MV-4-11 (cell line): ENCODE measurements around the gene IFI6.
"Not testable (repeated sequence)": the region's sequence is repeated elsewhere in the genome, so short reads cannot be mapped to it uniquely, and the experiment has no call there.

Experiments
- DNase-seq: peaks from one replicate; lab custom pipeline; 2025; lab: John Stamatoyannopoulos, UW

Gene IFI6

DNA sequence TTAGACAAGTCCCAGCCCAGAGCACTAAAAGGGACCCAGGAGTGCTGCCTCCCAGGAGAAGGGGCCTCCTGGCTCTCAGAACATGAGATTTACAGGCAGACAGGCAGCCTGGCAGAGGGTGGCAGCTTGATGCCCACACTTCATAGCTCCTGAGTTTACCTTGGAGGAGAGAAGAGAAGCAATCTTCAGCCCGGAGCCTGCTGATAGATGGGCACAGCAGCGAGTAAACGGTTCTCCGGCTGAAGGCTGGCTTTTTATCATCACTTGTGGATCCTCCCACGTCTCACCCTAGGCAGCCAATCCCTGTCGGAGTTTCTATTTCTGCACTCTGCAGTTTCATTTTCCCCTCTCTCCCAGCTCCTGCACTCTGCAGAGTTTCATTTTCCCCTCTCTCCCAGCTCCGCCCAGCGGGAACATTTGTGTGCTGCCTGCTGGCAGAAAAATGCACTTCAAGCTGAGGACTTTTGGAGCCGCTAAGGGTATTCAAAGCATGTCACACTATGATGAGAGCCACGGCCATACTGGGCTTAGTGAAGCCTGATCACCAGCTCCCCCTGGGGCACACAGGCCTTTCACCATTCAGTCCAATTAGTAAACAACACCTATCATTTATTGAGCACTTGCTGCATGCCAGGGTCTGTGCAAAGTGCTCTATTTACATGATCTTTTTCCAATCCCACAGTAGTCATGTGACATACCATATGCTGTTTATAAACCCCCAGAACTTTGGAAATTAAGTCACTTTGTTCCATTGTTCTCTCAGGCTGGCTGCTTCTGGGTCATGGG lies at the start of gene IFI6:
Gene IFI6 (minus strand): TSS at position 229 of the 786 bp plus-strand sequence. CDS start 2,878 bp downstream, outside the sequence.
- peak; percentile 91 for DNase-seq

GRCh38 chr1:27719286-27720251 lies 47.6 kb upstream of the IFI6 start:
- DNase-seq: no peak

GRCh38 chr1:27716262-27716895 lies 44.4 kb upstream of the IFI6 start:
- no peak for DNase-seq

- DNase-seq: no peak
Observed at GRCh38 chr1:27713869-27714513, 42.0 kb upstream of the IFI6 start.

DNA sequence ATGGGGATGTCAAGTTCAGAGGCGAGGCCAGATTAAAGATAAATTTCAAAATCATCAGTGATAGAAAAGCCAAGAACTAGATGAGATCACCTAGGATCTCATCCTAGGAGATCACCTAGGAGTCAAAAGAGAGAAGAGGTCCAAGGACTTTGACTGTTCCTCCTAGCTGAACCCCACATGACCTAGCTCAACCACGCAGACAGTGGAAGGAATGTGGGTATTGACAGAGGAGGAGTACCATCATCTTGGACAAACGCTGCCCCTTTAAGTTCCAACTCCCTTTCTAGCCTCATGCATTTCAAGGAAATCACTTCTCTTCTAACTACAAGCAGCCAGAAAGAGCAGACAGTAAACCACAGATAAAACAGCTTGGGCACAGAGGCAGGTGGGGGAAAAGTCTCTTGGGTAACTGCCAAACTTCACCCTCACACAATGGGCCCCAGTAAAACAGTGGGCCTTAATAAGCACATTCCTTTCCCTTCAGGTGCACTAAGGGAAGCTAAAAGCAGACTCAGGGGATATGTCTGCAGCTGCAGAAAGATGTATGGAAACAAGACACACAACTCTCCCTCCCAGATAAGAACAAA lies 41.2 kb upstream of the IFI6 start:
- DNase-seq: no peak

DNA sequence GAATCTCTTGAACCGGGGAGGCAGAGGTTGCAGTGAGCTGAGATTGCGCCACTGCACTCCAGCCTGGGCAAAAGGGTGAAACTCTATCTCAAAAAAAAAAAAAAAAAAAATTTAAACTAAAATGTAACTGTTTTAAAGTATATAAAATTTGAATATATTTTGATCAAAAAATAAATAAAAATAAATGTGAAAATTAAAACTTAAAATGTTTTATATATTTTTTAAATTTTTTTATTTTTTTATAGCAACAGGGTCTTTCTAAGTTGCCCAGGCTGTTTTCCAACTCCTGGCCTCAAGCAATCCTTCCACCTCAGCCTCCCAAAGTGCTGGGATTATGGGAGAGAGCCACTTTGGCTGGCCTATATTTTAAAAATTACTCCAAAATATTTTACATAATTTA lies 38.6 kb upstream of the IFI6 start:
- no peak for DNase-seq

DNA sequence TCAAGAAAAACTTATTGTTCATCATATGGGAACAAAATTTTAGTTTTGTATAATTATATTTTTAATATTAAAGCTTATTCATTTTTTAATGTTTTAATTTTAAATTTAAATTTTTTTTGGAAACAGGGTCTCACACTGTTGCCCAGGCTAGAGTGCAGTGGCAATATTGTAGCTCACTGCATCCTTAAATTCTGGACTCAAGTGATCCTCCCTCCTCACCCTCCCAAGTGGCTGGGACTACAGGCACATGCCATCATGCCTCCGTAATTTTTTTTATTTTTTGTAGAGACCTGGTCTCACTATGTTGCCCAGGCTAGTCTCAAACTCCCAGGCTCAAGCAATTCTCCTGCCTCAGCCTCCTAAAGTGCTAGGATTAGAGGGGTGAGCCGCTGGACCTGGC lies 33.6 kb upstream of the IFI6 start:
- DNase-seq: no peak

GRCh38 chr1:27704958-27705357 lies 33.0 kb upstream of the IFI6 start:
- no peak for DNase-seq

- not testable (repeated sequence) for DNase-seq
Observed at GRCh38 chr1:27696835-27697234, 24.8 kb upstream of the IFI6 start.

DNA sequence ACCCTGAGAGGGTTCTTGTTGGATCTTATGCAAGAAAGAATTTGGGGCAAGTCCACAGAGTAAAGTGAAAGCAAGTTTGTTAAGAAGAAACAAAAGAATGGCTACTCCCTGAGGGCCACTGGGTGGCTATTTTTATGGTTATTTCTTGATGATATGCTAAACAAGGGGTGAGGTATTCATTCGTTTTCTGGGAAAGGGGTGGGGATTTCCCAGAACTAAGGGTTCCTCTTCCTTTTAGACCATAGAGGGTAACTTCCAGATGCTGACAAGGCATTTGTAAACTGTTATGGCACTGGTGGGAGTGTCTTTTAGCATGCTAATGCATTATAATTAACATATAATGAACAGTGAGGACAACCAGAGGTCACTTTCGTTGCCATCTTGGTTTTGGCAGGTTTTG lies 18.2 kb upstream of the IFI6 start:
- peak; percentile 20 for DNase-seq

DNA sequence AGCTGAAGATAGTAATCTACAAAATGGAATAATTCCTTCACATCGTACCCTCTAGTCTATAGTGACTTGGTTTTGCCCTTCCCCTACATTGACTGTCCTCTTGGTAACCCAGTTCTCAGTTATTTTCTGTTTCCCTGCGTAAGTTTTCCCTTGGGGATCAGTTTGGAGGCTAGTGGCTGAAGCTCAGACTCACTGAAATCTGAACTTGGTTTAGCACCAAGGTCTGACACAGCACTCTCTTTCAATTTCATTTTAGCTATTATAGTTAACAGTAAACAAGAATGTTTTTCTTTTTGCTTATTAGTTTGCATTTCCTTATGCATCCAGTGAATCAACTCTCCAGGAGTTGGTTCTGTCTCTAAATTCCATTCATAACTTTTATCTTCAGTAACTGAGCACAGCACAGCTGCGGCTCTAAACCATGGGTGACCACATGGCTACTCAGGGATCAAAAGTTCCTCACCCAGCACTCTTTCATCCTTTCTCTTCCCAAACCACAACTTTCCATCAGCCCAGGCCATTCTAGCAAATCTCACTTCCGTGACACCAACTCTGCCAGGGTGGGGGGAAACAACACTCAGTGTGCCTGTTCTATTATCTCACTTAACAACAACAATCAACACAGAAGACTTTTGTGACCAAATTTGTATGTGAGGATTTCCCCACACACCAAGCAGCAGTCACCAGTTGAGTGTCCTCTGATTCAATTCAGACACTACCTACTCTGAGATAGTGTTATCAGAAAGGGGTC lies 17.6 kb upstream of the IFI6 start:
- DNase-seq: peak; percentile 30

- no peak for DNase-seq
Observed at GRCh38 chr1:27687906-27688305, 15.9 kb upstream of the IFI6 start.

DNA sequence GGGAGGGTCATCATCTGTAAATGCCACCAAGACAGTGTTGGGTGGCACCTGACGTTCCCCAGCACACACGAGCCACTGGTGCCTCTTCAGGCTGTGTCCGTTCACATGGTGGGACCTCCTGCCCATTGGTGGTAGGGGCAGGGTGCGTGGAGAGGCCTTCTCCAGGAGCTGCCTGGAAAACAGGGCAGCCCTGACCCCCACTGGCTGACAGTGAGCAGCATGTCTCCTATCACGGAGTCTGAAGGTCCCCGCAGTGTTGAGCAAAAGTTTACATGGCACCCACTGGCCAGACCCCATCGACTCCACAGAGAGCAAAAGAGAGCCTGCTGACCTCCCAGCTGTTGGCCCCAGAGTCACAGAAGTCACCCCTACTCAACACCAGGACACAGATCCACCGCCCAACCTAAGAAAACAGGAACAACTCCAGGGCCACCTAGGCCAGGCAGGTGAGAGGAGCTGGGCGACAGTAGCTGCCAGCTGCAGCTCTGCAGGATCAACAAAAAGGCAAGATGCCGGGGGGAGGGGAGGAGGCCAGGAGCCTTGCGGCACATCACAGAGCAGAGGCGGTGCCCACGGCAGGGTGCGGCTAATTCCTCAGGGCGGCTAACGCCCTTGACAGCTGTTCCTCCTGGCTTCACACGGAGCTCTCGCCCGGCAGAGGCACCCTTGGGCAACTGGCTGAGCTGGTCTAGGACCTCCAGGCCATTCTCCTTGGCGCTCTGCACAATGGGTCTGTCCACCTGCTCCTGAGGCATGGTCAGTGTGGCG lies 14.4 kb upstream of the IFI6 start:
- DNase-seq: no peak

- no peak for DNase-seq
Observed at GRCh38 chr1:27684176-27684575, 12.2 kb upstream of the IFI6 start.

DNA sequence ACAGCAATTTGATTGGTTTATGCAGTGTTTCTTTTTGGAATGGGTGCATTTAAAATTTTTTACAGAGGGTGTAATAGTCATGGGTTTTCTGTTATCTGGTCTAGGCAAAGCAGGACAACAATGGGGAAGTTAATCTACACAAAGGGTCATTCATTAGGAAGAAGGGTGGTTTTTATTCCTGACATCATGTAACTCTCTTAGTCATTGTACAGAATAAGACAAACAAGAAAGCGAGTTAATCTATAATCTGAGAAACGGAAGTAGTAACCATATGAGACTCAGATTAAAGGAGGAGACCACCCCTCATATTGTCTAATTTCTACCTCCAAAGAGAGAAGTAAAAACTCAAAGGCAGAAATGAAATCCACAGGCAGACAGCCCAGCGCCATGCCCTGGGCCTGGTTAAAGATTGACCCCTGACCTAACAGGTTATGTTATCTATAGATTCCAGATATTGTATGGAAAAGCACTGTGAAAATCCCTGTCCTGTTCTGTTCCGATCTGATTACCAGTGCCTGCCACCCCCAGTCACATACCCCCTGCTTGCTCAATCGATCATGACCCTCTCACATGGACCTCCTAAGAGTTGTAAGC lies 10.5 kb upstream of the IFI6 start:
- DNase-seq: no peak

DNA sequence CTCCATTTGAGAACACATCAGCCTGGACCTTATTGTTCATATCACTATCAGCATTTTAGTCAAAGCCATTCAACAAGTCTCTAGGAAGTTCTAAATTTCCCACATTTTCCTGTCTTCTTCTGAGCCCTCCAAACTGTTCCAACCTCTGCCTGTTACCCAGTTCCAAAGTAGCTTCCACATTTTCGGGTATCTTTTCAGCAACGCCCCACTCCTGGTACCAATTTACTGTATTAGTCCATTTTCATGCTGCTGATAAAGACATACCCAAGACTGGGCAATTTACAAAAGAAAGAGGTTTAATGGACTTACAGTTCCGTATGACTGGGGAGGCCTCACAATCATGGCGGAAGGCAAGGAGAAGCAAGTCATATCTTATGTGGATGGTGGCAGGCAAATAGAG lies 9.6 kb upstream of the IFI6 start:
- DNase-seq: not testable (repeated sequence)

DNA sequence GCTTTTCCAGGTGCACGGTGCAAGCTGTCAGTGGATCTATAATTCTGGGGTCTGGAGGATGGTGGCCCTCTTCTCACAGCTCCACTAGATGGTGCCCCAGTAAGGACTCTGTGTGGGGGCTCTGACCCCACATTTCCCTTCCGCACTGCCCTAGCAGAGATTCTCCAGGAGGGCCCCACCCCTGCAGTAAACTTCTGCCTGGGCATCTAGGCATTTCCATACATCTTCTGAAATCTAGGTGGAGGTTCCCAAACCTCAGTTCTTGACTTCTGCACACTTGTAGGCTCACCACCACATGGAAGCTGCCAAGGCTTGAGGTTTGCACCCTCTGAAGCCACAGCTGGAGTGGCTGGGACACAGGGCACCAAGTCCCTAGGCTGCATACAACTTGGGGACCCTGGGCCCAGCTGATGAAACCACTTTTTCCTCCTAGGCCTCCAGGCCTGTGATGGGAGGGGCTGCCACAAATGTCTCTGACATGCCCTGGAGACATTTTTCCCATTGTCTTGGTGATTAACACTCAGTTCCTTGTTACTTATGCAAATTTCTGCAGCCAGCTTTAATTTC lies 8.3 kb upstream of the IFI6 start:
- DNase-seq: not testable (repeated sequence)

- DNase-seq: no peak
Observed at GRCh38 chr1:27678747-27679146, 6.8 kb upstream of the IFI6 start.

- no peak for DNase-seq
Observed at GRCh38 chr1:27676410-27676809, 4.4 kb upstream of the IFI6 start.
